Endothelial cell (in vitro differentiated cells): ENCODE data around the gene AP3S2. TPM values are rescaled to one million over a fixed set of nuclear protein-coding genes. Genes with fewer than 3 reads are reported as not detected.

Experiments used
- DNase-seq: peaks from one replicate; pipeline ENCODE4 v3.0.0; 2021; ENCODE audit warnings: low spot score
- H3K27ac Mint-ChIP-seq: one replicate; pipeline ENCODE4 v1.8.0; 2021; ENCODE audit warnings: mixed read lengths, inconsistent platforms; ENCODE audit not compliant: unreplicated experiment
- H3K27me3 Mint-ChIP-seq: one replicate; pipeline ENCODE4 v1.8.0; 2021; ENCODE audit warnings: mild to moderate bottlenecking, moderate library complexity, mixed read lengths, inconsistent platforms; ENCODE audit not compliant: unreplicated experiment
- H3K36me3 Mint-ChIP-seq: one replicate; pipeline ENCODE4 v1.8.0; 2021; ENCODE audit warnings: mild to moderate bottlenecking, low read depth, mixed read lengths, inconsistent platforms; ENCODE audit not compliant: unreplicated experiment
- H3K4me1 Mint-ChIP-seq: one replicate; pipeline ENCODE4 v1.8.0; 2021; ENCODE audit warnings: mild to moderate bottlenecking, mixed read lengths, inconsistent platforms; ENCODE audit not compliant: unreplicated experiment
- H3K4me3 Mint-ChIP-seq: one replicate; pipeline ENCODE4 v1.8.0; 2021; ENCODE audit warnings: mild to moderate bottlenecking, mixed read lengths, inconsistent platforms; ENCODE audit not compliant: unreplicated experiment
- H3K9me3 Mint-ChIP-seq: one replicate; pipeline ENCODE4 v1.8.0; 2021; ENCODE audit warnings: mixed read lengths, inconsistent platforms; ENCODE audit not compliant: unreplicated experiment
- total RNA-seq: library from RNA; stranded (reverse); fragmentation: NEBNext Ultra II Directional; extraction: Animal tissue kit (Norgen Biotek cat#: 25700); gene quantifications from one replicate; pipeline ENCODE4 v1.2.1, GENCODE V29; 2021; ENCODE audit not compliant: unreplicated experiment
- TF ChIP-seq, protein P1 (sequence below): fragments of 200-600 bp; sonication (generic); IDR thresholded peaks from one replicate; pipeline ENCODE4 v1.5.0; 2021; ENCODE audit warnings: antibody characterized with exemption; ENCODE audit not compliant: unreplicated experiment

AP3S2 gene
- total RNA-seq, 1 donor from 2014 or later = 23.2 TPM

DNA sequence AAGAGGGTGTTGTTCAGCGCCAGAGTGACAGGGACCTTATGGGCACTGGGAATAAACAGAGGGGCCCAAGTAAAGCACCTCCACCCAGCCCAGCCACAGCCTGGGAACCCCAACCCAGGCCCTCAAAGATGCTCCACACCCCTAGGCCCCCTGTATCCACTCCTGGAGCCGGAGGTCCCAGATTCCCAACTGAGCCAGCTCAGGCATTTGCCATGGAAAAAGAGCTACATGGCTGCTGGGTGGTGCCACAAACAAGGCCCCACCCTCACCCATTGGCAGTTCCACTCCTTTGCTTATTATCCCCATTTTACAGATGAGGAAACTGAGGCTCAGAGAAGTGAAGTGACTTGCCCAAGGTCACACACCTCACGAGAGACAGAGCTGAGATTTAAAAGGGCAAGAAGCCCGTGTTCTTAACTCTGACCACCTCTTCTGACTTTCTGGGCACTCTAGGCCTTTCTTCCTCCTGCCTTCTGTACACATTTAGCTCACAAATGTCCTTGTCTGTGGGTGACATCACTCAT, 96.1 kb downstream of the AP3S2 start:
- no peak overlapping the region for H3K27ac Mint-ChIP-seq
- H3K9me3 Mint-ChIP-seq = peaks cover 4% of the 10 kb centered on the region
- no peak for DNase-seq
- peaks cover 76% of the 10 kb centered on the region for H3K36me3 Mint-ChIP-seq
- TF ChIP-seq, protein P1, sequence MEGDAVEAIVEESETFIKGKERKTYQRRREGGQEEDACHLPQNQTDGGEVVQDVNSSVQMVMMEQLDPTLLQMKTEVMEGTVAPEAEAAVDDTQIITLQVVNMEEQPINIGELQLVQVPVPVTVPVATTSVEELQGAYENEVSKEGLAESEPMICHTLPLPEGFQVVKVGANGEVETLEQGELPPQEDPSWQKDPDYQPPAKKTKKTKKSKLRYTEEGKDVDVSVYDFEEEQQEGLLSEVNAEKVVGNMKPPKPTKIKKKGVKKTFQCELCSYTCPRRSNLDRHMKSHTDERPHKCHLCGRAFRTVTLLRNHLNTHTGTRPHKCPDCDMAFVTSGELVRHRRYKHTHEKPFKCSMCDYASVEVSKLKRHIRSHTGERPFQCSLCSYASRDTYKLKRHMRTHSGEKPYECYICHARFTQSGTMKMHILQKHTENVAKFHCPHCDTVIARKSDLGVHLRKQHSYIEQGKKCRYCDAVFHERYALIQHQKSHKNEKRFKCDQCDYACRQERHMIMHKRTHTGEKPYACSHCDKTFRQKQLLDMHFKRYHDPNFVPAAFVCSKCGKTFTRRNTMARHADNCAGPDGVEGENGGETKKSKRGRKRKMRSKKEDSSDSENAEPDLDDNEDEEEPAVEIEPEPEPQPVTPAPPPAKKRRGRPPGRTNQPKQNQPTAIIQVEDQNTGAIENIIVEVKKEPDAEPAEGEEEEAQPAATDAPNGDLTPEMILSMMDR = no peak
- H3K4me1 Mint-ChIP-seq = peaks cover 11% of the 10 kb centered on the region
- peak overlapping the region; percentile 88 for H3K4me3 Mint-ChIP-seq
- peaks cover 13% of the 10 kb centered on the region for H3K27me3 Mint-ChIP-seq

DNA sequence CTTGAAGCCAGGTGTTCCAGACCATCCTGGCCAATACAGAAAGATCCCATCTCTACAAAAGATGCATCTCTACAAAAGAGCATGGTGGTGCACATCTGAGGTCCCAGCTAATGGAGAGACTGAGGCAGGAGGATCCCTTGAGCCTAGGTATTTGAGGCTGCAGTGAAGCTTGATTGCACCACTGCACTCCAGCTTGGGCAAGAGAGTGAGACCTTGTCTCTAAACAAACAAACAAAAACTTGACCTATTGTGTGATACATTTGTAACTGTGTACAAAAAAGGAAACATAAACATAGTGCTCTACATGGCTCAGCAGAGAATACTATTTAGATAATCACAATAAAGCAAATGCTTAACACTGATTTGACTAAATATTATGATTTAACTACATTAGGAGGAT, 97.8 kb downstream of the AP3S2 start:
- TF ChIP-seq, protein P1 = no peak

DNA sequence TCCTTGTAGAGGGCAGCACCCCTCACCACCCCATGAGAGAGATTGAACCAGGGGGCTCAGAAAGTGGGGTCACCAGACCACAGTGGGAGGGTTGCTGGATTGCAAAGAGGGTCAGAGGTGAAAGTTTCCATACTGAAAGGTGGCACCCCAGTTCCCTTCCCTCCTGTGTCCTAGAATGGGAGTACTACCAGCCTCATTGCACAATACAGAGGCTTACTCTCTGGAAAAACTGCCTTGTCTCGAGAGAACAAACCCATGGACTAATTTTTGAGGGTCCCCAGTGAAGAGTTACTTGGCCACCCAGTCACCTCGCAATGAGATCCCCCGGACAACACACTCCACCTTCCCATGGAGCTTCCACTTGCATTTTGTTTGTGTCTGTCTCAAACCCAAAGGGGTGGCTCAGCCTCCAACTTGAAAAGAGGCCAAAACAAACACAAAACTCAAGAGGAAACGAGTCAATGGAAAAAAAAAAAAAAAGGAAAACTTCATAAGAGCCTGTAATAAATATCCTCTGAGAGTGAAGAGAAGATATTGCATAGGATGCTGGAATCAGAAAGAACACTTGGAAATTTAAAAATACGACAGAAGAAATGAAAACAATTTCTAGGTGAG, 99.1 kb downstream of the AP3S2 start:
- Mint-ChIP-seq H3K4me3 (no peak overlapping the region), H3K4me1 (peaks cover 11% of the 10 kb centered on the region), H3K27me3 (peaks cover 11% of the 10 kb centered on the region), H3K27ac (no peak overlapping the region), H3K36me3 (peaks cover 71% of the 10 kb centered on the region), H3K9me3 (peaks cover 4% of the 10 kb centered on the region)
- TF ChIP-seq, protein P1 = no peak
- DNase-seq = no peak

More for the DNA sequence above, 97.8 kb downstream of the AP3S2 start:
- H3K4me1 Mint-ChIP-seq = peaks cover 11% of the 10 kb centered on the region
- H3K36me3 Mint-ChIP-seq = peaks cover 72% of the 10 kb centered on the region
- H3K4me3 Mint-ChIP-seq = no peak overlapping the region
- no peak for DNase-seq
- peaks cover 4% of the 10 kb centered on the region for H3K9me3 Mint-ChIP-seq
- no peak overlapping the region for H3K27ac Mint-ChIP-seq
- H3K27me3 Mint-ChIP-seq = peaks cover 13% of the 10 kb centered on the region

DNA sequence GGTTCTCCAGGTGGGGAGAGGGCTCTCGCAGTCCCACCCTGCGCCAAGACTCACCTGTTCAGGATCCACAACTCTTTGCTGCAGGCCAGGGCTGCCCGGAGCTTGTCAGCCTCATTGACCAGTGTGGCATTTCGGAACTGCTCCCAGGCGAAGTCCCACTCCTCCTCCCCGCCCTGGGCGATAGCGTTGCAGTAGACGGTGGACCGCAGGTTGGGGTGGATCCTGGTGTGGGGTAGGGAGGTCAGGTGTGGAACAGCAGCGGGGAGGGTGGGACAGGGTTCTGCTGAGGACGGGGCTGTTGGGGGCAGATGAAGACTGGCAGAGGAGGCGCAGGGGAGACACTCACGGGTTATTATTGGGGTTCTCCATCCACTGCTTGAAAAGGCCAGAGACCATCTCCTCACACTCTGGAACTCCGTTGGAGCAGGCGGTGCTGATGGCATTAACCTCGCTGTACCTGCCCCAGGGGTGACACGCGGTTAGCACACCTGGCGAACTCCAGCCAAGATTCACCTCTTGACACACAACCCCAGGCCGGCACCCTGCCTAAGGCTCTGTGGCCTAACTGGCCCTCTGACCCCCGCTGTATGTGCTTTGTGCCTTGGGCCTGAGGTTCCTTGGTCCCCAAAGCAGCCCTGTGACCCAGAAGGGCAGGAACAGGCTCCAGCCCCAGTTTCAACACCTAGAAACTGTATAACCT, 101.5 kb downstream of the AP3S2 start:
- Mint-ChIP-seq H3K27ac (no peak overlapping the region), H3K36me3 (peaks cover 66% of the 10 kb centered on the region), H3K4me1 (peaks cover 11% of the 10 kb centered on the region), H3K9me3 (peaks cover 6% of the 10 kb centered on the region), H3K27me3 (peaks cover 6% of the 10 kb centered on the region), H3K4me3 (no peak overlapping the region)
- DNase-seq = no peak
- TF ChIP-seq, protein P1 = no peak

DNA sequence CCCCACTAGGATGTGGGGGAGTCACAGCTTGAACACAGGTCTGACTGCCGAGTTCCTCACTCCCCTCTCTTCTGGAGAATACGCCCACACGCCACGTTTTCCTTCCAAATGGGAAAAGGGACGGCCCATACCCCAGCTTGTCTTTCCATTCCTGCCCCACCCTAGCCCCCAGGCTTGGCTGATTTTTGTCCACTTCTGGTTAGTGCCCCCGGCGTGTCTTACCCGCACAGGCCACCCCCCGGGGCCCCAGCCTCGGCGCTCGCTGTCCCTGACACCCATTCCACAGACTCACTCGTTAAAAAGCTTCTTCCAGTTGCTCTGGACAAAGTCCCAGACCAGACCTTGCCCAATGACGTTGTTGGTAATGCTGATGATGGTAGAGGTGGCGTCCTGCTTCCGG, 103.1 kb downstream of the AP3S2 start:
- DNase-seq = no peak

More for the DNA sequence above, 103.1 kb downstream of the AP3S2 start:
- peaks cover 10% of the 10 kb centered on the region for H3K4me1 Mint-ChIP-seq
- H3K4me3 Mint-ChIP-seq = peak overlapping the region; percentile 62
- TF ChIP-seq, protein P1 = no peak
- peaks cover 4% of the 10 kb centered on the region for H3K9me3 Mint-ChIP-seq
- H3K36me3 Mint-ChIP-seq = peaks cover 57% of the 10 kb centered on the region
- no peak overlapping the region for H3K27ac Mint-ChIP-seq
- H3K27me3 Mint-ChIP-seq = peaks cover 6% of the 10 kb centered on the region
